IMR-90 (cell line): ENCODE results near the gene LTB4R2. TPM values are rescaled to one million over a fixed set of nuclear protein-coding genes. Genes with fewer than 3 reads are reported as not detected.

Experiments
- ATAC-seq: fragments of 200-7000 bp; cut with Tn5 transposase; 2 replicates; pipeline ENCODE4 v1.9.1; 2020; ENCODE audit warnings: low read depth, mild to moderate bottlenecking, moderate library complexity
- BruUV-seq: library from RNA; stranded (reverse); fragments of 400-500 nt; replicated peaks from 2 replicates; lab custom pipeline; 2021; lab: Mats Ljungman, UMichigan
- CTCF ChIA-PET: fragments of 300-600 bp; formaldehyde crosslinking; extraction: SDS; loops from one replicate; lab custom pipeline; 2021; ENCODE audit warnings: antibody characterized with exemption; lab: Yijun Ruan, JAX
- POLR2A ChIA-PET: fragments of 300-600 bp; sonication (Branson Sonifier 250); formaldehyde crosslinking; loops from one replicate; lab custom pipeline; 2022; ENCODE audit warnings: antibody characterized with exemption; ENCODE audit not compliant: unreplicated experiment; lab: Charles Lee
- DNase-seq: peaks from one replicate; pipeline ENCODE4 v3.0.0; 2013
- H2AFZ ChIP-seq: replicated peaks from 2 replicates; pipeline ENCODE3; 2013; ENCODE audit warnings: low read length, mild to moderate bottlenecking; ENCODE audit not compliant: poor library complexity
- H2AK5ac ChIP-seq: 2 replicates; pipeline ENCODE4 v1.6.1; 2013; ENCODE audit warnings: low read depth, low read length, inconsistent platforms
- H2AK9ac ChIP-seq: replicated peaks from 2 replicates; pipeline ENCODE3; 2013; ENCODE audit warnings: mild to moderate bottlenecking, low read depth, low read length, moderate library complexity; ENCODE audit not compliant: poor library complexity
- H2BK120ac ChIP-seq: 2 replicates; pipeline ENCODE4 v1.6.1; 2013; ENCODE audit warnings: low read depth, low read length, inconsistent platforms
- H2BK15ac ChIP-seq: 3 replicates; pipeline ENCODE4 v1.6.1; 2013; ENCODE audit warnings: low read depth, low read length, inconsistent platforms
- H2BK20ac ChIP-seq: 2 replicates; pipeline ENCODE4 v1.6.1; 2013; ENCODE audit warnings: low read depth, mild to moderate bottlenecking, inconsistent platforms, low read length, moderate library complexity
- H2BK5ac ChIP-seq: 2 replicates; pipeline ENCODE4 v1.6.1; 2013; ENCODE audit warnings: mild to moderate bottlenecking, low read depth, low read length, inconsistent platforms; ENCODE audit not compliant: poor library complexity, severe bottlenecking
- H3K14ac ChIP-seq: replicated peaks from 2 replicates; pipeline ENCODE4 v1.6.1; 2013; ENCODE audit warnings: low read depth, low read length, inconsistent platforms
- H3K18ac ChIP-seq: 2 replicates; pipeline ENCODE4 v1.6.1; 2013; ENCODE audit warnings: low read depth, low read length, control low read depth
- H3K23ac ChIP-seq: 2 replicates; pipeline ENCODE4 v1.6.1; 2013; ENCODE audit warnings: low read depth, low read length, inconsistent platforms
- H3K27ac ChIP-seq: 2 replicates; pipeline ENCODE4 v1.5.1; 2013; ENCODE audit warnings: mild to moderate bottlenecking, control low read depth, low read length; ENCODE audit not compliant: insufficient read depth
- H3K27me3 ChIP-seq: 2 replicates; pipeline ENCODE4 v1.6.1; 2013; ENCODE audit warnings: low read length; ENCODE audit not compliant: control insufficient read depth, insufficient read depth
- H3K36me3 ChIP-seq: 2 replicates; pipeline ENCODE4 v1.6.1; 2013; ENCODE audit warnings: low read length, mixed read lengths; ENCODE audit not compliant: control insufficient read depth, insufficient read depth
- H3K4ac ChIP-seq: 2 replicates; pipeline ENCODE4 v1.6.1; 2013; ENCODE audit warnings: low read depth, low read length, inconsistent platforms
- H3K4me1 ChIP-seq: 2 replicates; pipeline ENCODE4 v1.6.1; 2013; ENCODE audit warnings: low read length, mixed read lengths; ENCODE audit not compliant: control insufficient read depth, insufficient read depth
- H3K4me2 ChIP-seq: 2 replicates; pipeline ENCODE4 v1.6.1; 2013; ENCODE audit warnings: low read depth, mild to moderate bottlenecking, control low read depth, low read length, moderate library complexity
- H3K4me3 ChIP-seq: 2 replicates; pipeline ENCODE4 v1.5.1; 2013; ENCODE audit warnings: low read depth, mild to moderate bottlenecking, control low read depth, low read length, moderate library complexity; ENCODE audit not compliant: insufficient read depth
- H3K56ac ChIP-seq: 2 replicates; pipeline ENCODE4 v1.6.1; 2013; ENCODE audit warnings: low read length, inconsistent platforms; ENCODE audit not compliant: insufficient read depth; ENCODE audit errors: extremely low read depth
- H3K79me1 ChIP-seq, 2 experiments: 2 replicates each; pipeline ENCODE4 v1.6.1; 2013; ENCODE audit warnings: low read length in 2 of 2, inconsistent platforms in 1 of 2, low read depth in 1 of 2
- H3K9ac ChIP-seq: 2 replicates; pipeline ENCODE4 v1.6.1; 2013; ENCODE audit warnings: low read depth, low read length, control low read depth
- H3K9me1 ChIP-seq: 2 replicates; pipeline ENCODE4 v1.6.1; 2013; ENCODE audit warnings: low read length, inconsistent platforms; ENCODE audit not compliant: insufficient read depth
- H3K9me3 ChIP-seq: 2 replicates; pipeline ENCODE4 v1.6.1; 2013; ENCODE audit warnings: low read length; ENCODE audit not compliant: control insufficient read depth, insufficient read depth
- H4K20me1 ChIP-seq: 2 replicates; pipeline ENCODE4 v1.6.1; 2013; ENCODE audit warnings: low read length, inconsistent platforms; ENCODE audit not compliant: insufficient read depth
- H4K5ac ChIP-seq: 2 replicates; pipeline ENCODE4 v1.6.1; 2013; ENCODE audit warnings: mild to moderate bottlenecking, low read depth, low read length, control low read depth
- H4K8ac ChIP-seq, 2 experiments: 2 replicates each; pipeline ENCODE4 v1.6.1; 2013; ENCODE audit warnings: low read depth in 2 of 2, low read length in 2 of 2, control low read depth in 1 of 2, inconsistent platforms in 1 of 2
- H4K91ac ChIP-seq: 2 replicates; pipeline ENCODE4 v1.6.1; 2013; ENCODE audit warnings: low read depth, low read length, inconsistent platforms; ENCODE audit not compliant: insufficient read depth
- CEBPB ChIP-seq: IDR thresholded peaks from 2 replicates; pipeline ENCODE4 v1.6.1; 2012; ENCODE audit warnings: low read depth, low read length, improper control_type of control experiment
- CHD1 ChIP-seq: IDR thresholded peaks from 2 replicates; pipeline ENCODE4 v1.6.1; 2012; ENCODE audit warnings: low read depth, low read length, improper control_type of control experiment
- MAFK ChIP-seq: IDR thresholded peaks from 2 replicates; pipeline ENCODE4 v1.6.1; 2012; ENCODE audit warnings: low read depth, low read length, improper control_type of control experiment
- MAZ ChIP-seq: IDR thresholded peaks from 2 replicates; pipeline ENCODE4 v1.6.1; 2012; ENCODE audit warnings: low read depth, mild to moderate bottlenecking, low read length, improper control_type of control experiment, moderate library complexity, borderline replicate concordance
- POLR2A ChIP-seq: IDR thresholded peaks from 2 replicates; pipeline ENCODE4 v1.6.1; 2012; ENCODE audit warnings: mild to moderate bottlenecking, low read depth, low read length
- RAD21 ChIP-seq: IDR thresholded peaks from 2 replicates; pipeline ENCODE4 v1.6.1; 2012; ENCODE audit warnings: low read length, improper control_type of control experiment
- SMC3 ChIP-seq: fragments of 150-350 bp; IDR thresholded peaks from 2 replicates; pipeline ENCODE4 v1.6.1; 2016; ENCODE audit warnings: low read depth, mild to moderate bottlenecking, antibody characterized with exemption, low read length, moderate library complexity
- WGBS, 2 experiments: methylation state at CpG; one replicate each; pipeline versions ENCODE4 v1.1.5 to v1.1.7; 2013; ENCODE audit warnings: missing lambda C conversion rate in 2 of 2; ENCODE audit not compliant: insufficient read length in 1 of 2; ENCODE audit errors: extremely low coverage in 2 of 2; 5-methylcytosine and 5-hydroxymethylcytosine counted together
- dilution Hi-C: fragments of 300-500 bp; cut with HindIII; formaldehyde crosslinking; loops from one replicate; pipeline ENCODE4 v1.14.3; 2018; ENCODE audit warnings: low sequenced_read_pairs; ENCODE audit not compliant: unreplicated experiment
- in situ Hi-C: fragments of 300-500 bp; cut with MboI; formaldehyde crosslinking; loops from 3 replicates; pipeline ENCODE4 v1.14.3; 2019; ENCODE audit warnings: low sequenced_read_pairs, inconsistent platforms, mixed read lengths
- intact Hi-C: fragments of 100-400 bp; cut with micrococcal nuclease; formaldehyde crosslinking; loops from 2 replicates; pipeline ENCODE4 v1.10.0; 2022
- polyA plus RNA-seq, 3 experiments: library from polyadenylated mRNA; depleted of rRNA; stranded (reverse); fragments of >200 nt; gene quantifications; 2 replicates each; pipeline ENCODE4 v1.2.3, GENCODE V29; 2012; ENCODE audit warnings: low replicate concordance in 1 of 3
- total RNA-seq: library from RNA; depleted of rRNA; stranded (reverse); fragments of >200 nt; gene quantifications from 2 replicates; pipeline ENCODE4 v1.2.3, GENCODE V29; 2012
- TF ChIP-seq, protein P1 (sequence below): fragments of 150-350 bp; IDR thresholded peaks from 2 replicates; pipeline ENCODE4 v1.6.1; 2016; ENCODE audit warnings: low read depth, mild to moderate bottlenecking, low read length, moderate library complexity, borderline replicate concordance

Gene LTB4R2
- total and polyA plus RNA-seq, 2 of the 4 experiments (the other 2 are of a cell fraction): 0.72 to 1.7 TPM

DNA sequence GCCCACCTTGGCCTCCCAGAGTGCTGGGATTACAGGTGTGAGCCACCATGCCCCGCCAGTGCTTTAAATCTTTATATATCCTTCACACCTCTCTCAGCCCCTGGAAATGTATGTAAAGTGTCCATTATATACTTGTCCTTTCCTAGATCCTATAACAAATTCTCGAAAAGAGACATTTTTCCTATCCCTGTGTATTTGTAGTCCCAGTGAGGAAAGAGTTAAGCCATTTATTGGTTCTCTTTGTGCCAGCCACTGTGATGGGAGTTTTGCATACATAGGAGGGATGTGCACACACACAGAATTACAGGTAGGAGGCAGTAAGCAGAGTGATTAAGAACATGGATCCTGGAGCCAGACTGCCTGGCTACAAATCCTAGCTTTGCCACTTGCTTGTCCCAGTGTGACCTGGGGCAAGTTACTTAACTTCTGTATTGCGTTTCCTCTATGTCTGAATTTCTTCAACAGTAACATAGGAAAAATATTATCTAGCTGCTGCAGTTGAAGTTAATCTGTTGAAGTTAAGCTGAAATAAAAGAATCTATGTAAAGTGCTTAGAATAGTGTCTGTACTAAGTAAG is 36.4 kb upstream of the LTB4R2 start:
- dilution Hi-C loops: no loop called here
- DNase-seq: no peak
- intact Hi-C loops: no loop called here
- no TSS peak for BruUV-seq
- no peak overlapping the region for H3K27ac ChIP-seq
- ChIA-PET CTCF (no interaction called here), POLR2A (no interaction called here)
- H2BK120ac ChIP-seq: no peak overlapping the region
- H3K27me3 ChIP-seq: no peaks in the 10 kb centered on the region
- H3K23ac ChIP-seq: no peak overlapping the region
- H3K9ac ChIP-seq: no peak overlapping the region
- H3K9me3 ChIP-seq: no peaks in the 10 kb centered on the region
- H2AK5ac ChIP-seq: no peak overlapping the region
- H2AK9ac ChIP-seq: no peak overlapping the region
- H3K18ac ChIP-seq: no peak overlapping the region
- no peak overlapping the region for H2BK20ac ChIP-seq
- peaks cover 12 to 30% of the 10 kb centered on the region in 2 experiments for H3K79me1 ChIP-seq
- no CpG with 5 or more reads among the region's 3 CpGs for WGBS, 2 experiments
- H3K4me3 ChIP-seq: no peak overlapping the region
- peaks cover 8% of the 10 kb centered on the region; the same call in 1 of the 2 replicates for H3K36me3 ChIP-seq
- H3K4ac ChIP-seq: no peak overlapping the region
- H2AFZ ChIP-seq: no peak overlapping the region
- no peak for ATAC-seq
- no peaks in the 10 kb centered on the region for H4K20me1 ChIP-seq
- H4K5ac ChIP-seq: no peak overlapping the region
- in situ Hi-C loops: no loop called here
- H3K14ac ChIP-seq: no peak overlapping the region
- H3K4me2 ChIP-seq: no peak overlapping the region
- no peak overlapping the region for H4K8ac ChIP-seq
- H2BK5ac ChIP-seq: no peak overlapping the region
- TF ChIP-seq MAZ (no peak), MAFK (no peak), POLR2A (no peak), SMC3 (no peak), CEBPB (no peak), RAD21 (no peak), CHD1 (no peak)
- TF ChIP-seq, protein P1, sequence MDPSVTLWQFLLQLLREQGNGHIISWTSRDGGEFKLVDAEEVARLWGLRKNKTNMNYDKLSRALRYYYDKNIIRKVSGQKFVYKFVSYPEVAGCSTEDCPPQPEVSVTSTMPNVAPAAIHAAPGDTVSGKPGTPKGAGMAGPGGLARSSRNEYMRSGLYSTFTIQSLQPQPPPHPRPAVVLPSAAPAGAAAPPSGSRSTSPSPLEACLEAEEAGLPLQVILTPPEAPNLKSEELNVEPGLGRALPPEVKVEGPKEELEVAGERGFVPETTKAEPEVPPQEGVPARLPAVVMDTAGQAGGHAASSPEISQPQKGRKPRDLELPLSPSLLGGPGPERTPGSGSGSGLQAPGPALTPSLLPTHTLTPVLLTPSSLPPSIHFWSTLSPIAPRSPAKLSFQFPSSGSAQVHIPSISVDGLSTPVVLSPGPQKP: no peak
- no peak overlapping the region for H3K56ac ChIP-seq
- H3K9me1 ChIP-seq: peaks cover 5% of the 10 kb centered on the region; the same call in 1 of the 2 replicates
- H2BK15ac ChIP-seq: no peak overlapping the region
- no peak overlapping the region for H4K91ac ChIP-seq
- H3K4me1 ChIP-seq: peaks cover 5% of the 10 kb centered on the region; the same call in 1 of the 2 replicates
